H1 (cell line): ENCODE measurements around the gene CD300A. TPM values are rescaled to one million over a fixed set of nuclear protein-coding genes. Genes with fewer than 3 reads are reported as not detected.
A peak's percentile ranks its signal among the peaks of the same experiment; 100 is the strongest.

Source experiments
- CTCF ChIA-PET: fragments of 300-600 bp; sonication (Branson Sonifier 250); formaldehyde crosslinking; loops from one replicate; lab custom pipeline; 2021; ENCODE audit not compliant: partially characterized antibody; lab: Charles Lee
- POLR2A ChIA-PET: fragments of 300-600 bp; sonication (Branson Sonifier 250); formaldehyde crosslinking; loops from one replicate; lab custom pipeline; 2021; ENCODE audit warnings: inconsistent platforms; ENCODE audit not compliant: partially characterized antibody; lab: Charles Lee
- DNase-seq, 2 experiments: peaks; one replicate each; pipeline versions ENCODE4 v3.0.0 to v3.0.0-alpha.2; 2010 to 2022; ENCODE audit warnings: low spot score in 2 of 2, low read depth in 1 of 2, mixed read lengths in 1 of 2
- FAIRE-seq: peaks from 2 replicates; lab custom pipeline; 2011; peaks lifted over from hg19 to GRCh38; lab: Jason Lieb, UNC
- H2AFZ ChIP-seq: 2 replicates; pipeline ENCODE4 v1.8.1; 2012; ENCODE audit warnings: low read length, inconsistent platforms
- H2AK5ac ChIP-seq: 2 replicates; pipeline ENCODE4 v1.6.1; 2013; ENCODE audit warnings: low read depth, low read length
- H2BK120ac ChIP-seq: replicated peaks from 2 replicates; pipeline ENCODE3; 2013; ENCODE audit warnings: low read depth, low read length, inconsistent platforms
- H2BK12ac ChIP-seq: 2 replicates; pipeline ENCODE4 v1.6.1; 2013; ENCODE audit warnings: low read depth, low read length
- H2BK15ac ChIP-seq: 2 replicates; pipeline ENCODE4 v1.6.1; 2013; ENCODE audit warnings: low read length
- H2BK20ac ChIP-seq: 2 replicates; pipeline ENCODE4 v1.6.1; 2013; ENCODE audit warnings: low read length
- H2BK5ac ChIP-seq: 2 replicates; pipeline ENCODE4 v1.6.1; 2013; ENCODE audit warnings: low read depth, low read length
- H3K14ac ChIP-seq: 2 replicates; pipeline ENCODE4 v1.6.1; 2013; ENCODE audit warnings: inconsistent platforms; ENCODE audit not compliant: insufficient read length
- H3K18ac ChIP-seq: 2 replicates; pipeline ENCODE4 v1.6.1; 2013; ENCODE audit warnings: low read length; ENCODE audit errors: extremely low read depth
- H3K23ac ChIP-seq: 2 replicates; pipeline ENCODE4 v1.6.1; 2013; ENCODE audit warnings: inconsistent platforms; ENCODE audit not compliant: insufficient read length
- H3K23me2 ChIP-seq: 2 replicates; pipeline ENCODE4 v1.6.1; 2013; ENCODE audit warnings: low read depth, low read length
- H3K27ac ChIP-seq: 2 replicates; pipeline ENCODE4 v1.6.1; 2011; ENCODE audit warnings: low read depth, low read length, inconsistent platforms
- H3K27me3 ChIP-seq, 4 experiments: replicated peaks in 1 of 4; 1 replicate in 1 of 4; 2 replicates in 3 of 4; pipeline versions ENCODE4 v1.6.1 to v1.8.1; 2011 to 2013; ENCODE audit warnings: low read length in 3 of 4, mild to moderate bottlenecking in 3 of 4, inconsistent platforms in 2 of 4, mixed read lengths in 2 of 4, moderate library complexity in 1 of 4; ENCODE audit not compliant: control insufficient read depth in 3 of 4, insufficient read depth in 3 of 4; ENCODE audit errors: extremely low read depth in 1 of 4
- H3K36me3 ChIP-seq, 4 experiments: 2 replicates each; pipeline versions ENCODE4 v1.6.1 to v1.8.1; 2011 to 2013; ENCODE audit warnings: mild to moderate bottlenecking in 4 of 4, low read length in 3 of 4, moderate library complexity in 2 of 4, control low read depth in 1 of 4, inconsistent platforms in 1 of 4; ENCODE audit not compliant: insufficient read depth in 4 of 4, control insufficient read depth in 2 of 4
- H3K4ac ChIP-seq: replicated peaks from 2 replicates; pipeline ENCODE3; 2013; ENCODE audit warnings: low read length, low read depth, mixed read lengths, inconsistent platforms; ENCODE audit not compliant: insufficient read length
- H3K4me1 ChIP-seq, 4 experiments: replicated peaks in 1 of 4; 1 replicate in 1 of 4; 2 replicates in 3 of 4; pipeline versions ENCODE4 v1.6.1 to v1.8.1; 2011 to 2013; ENCODE audit warnings: low read length in 3 of 4, inconsistent platforms in 2 of 4, mixed read lengths in 1 of 4; ENCODE audit not compliant: insufficient read depth in 4 of 4, control insufficient read depth in 3 of 4
- H3K4me2 ChIP-seq, 2 experiments: 2 replicates each; pipeline versions ENCODE4 v1.6.1 to v1.8.1; 2011 to 2013; ENCODE audit warnings: low read depth in 2 of 2, low read length in 2 of 2, control low read depth in 1 of 2, inconsistent platforms in 1 of 2, mild to moderate bottlenecking in 1 of 2; ENCODE audit not compliant: insufficient read depth in 1 of 2
- H3K4me3 ChIP-seq, 4 experiments: fragments of 200-600, 300-600 bp in 1 of 4; sonication (generic), shearing (Covaris generic), sonication (Bioruptor Twin) in 1 of 4; 2 replicates each; pipeline versions ENCODE4 v1.5.1 to v1.8.1; 2011 to 2016; ENCODE audit warnings: low read length in 4 of 4, low read depth in 3 of 4, control low read depth in 2 of 4, inconsistent platforms in 2 of 4, mild to moderate bottlenecking in 2 of 4, mixed read lengths in 1 of 4, moderate library complexity in 1 of 4; ENCODE audit not compliant: insufficient read depth in 2 of 4; ENCODE audit errors: extremely low read depth in 1 of 4
- H3K56ac ChIP-seq: replicated peaks from 2 replicates; pipeline ENCODE3; 2013; ENCODE audit warnings: low read depth, mild to moderate bottlenecking, mixed read lengths, low read length, inconsistent platforms; ENCODE audit not compliant: insufficient read length
- H3K79me1 ChIP-seq: 2 replicates; pipeline ENCODE4 v1.6.1; 2013; ENCODE audit warnings: low read depth, low read length, control low read depth
- H3K79me2 ChIP-seq, 2 experiments: 2 replicates each; pipeline versions ENCODE4 v1.6.1 to v1.8.1; 2012 to 2013; ENCODE audit warnings: low read length in 2 of 2, mild to moderate bottlenecking in 2 of 2, inconsistent platforms in 1 of 2; ENCODE audit not compliant: insufficient read depth in 2 of 2, control insufficient read depth in 1 of 2
- H3K9ac ChIP-seq, 4 experiments: replicated peaks in 1 of 4; 1 replicate in 1 of 4; 2 replicates in 3 of 4; pipeline versions ENCODE4 v1.6.1 to v1.8.1; 2011 to 2013; ENCODE audit warnings: low read depth in 3 of 4, low read length in 3 of 4, control low read depth in 2 of 4, mild to moderate bottlenecking in 2 of 4, moderate library complexity in 2 of 4, inconsistent platforms in 1 of 4; ENCODE audit errors: extremely low read depth in 1 of 4
- H3K9me3 ChIP-seq, 2 experiments: 2 replicates each; pipeline versions ENCODE4 v1.6.1 to v1.8.1; 2012 to 2013; ENCODE audit warnings: mild to moderate bottlenecking in 2 of 2, moderate library complexity in 2 of 2, control low read depth in 1 of 2, inconsistent platforms in 1 of 2, low read depth in 1 of 2, low read length in 1 of 2, mixed read lengths in 1 of 2; ENCODE audit not compliant: insufficient read depth in 2 of 2
- H4K20me1 ChIP-seq, 2 experiments: replicated peaks in 1 of 2; 2 replicates each; pipeline versions ENCODE3 to v1.8.1; 2011 to 2013; ENCODE audit warnings: inconsistent platforms in 2 of 2, low read length in 2 of 2, mild to moderate bottlenecking in 1 of 2; ENCODE audit not compliant: insufficient read depth in 2 of 2, control insufficient read depth in 1 of 2
- H4K5ac ChIP-seq: 2 replicates; pipeline ENCODE4 v1.6.1; 2013; ENCODE audit warnings: low read length, low read depth, mixed read lengths, inconsistent platforms; ENCODE audit not compliant: insufficient read length
- H4K8ac ChIP-seq: 2 replicates; pipeline ENCODE4 v1.8.0; 2013; ENCODE audit warnings: mild to moderate bottlenecking, moderate library complexity, low read length, inconsistent platforms; ENCODE audit not compliant: insufficient read depth; ENCODE audit errors: extremely low read depth
- H4K91ac ChIP-seq: replicated peaks from 2 replicates; pipeline ENCODE3; 2013; ENCODE audit warnings: low read length, mixed read lengths, inconsistent platforms; ENCODE audit not compliant: insufficient read length
- RBBP5 ChIP-seq: IDR thresholded peaks from 2 replicates; pipeline ENCODE4 v1.7.1; 2012; ENCODE audit warnings: low read depth, mild to moderate bottlenecking, inconsistent platforms, low read length, moderate library complexity, borderline replicate concordance
- USF2 ChIP-seq: IDR thresholded peaks from 2 replicates; pipeline ENCODE4 v1.6.1; 2011; ENCODE audit warnings: low read length, improper control_type of control experiment
- WGBS, 2 experiments: shearing (Covaris generic) in 1 of 2; methylation state at CpG; one replicate each; pipeline versions ENCODE4 v1.1.6 to v1.1.7; 2013 to 2015; ENCODE audit warnings: low lambda C conversion rate in 2 of 2, mixed read lengths in 2 of 2, inconsistent platforms in 1 of 2, low coverage in 1 of 2, missing lambda C conversion rate in 1 of 2; ENCODE audit not compliant: insufficient replicate concordance in 2 of 2, insufficient coverage in 1 of 2, insufficient read length in 1 of 2; ENCODE audit errors: extremely low coverage in 1 of 2, missing lambda C conversion rate in 1 of 2; 5-methylcytosine and 5-hydroxymethylcytosine counted together
- polyA plus RNA-seq, 7 experiments: library from polyadenylated mRNA; depleted of rRNA in 3 of 7; stranded (reverse) in 5 of 7; unstranded in 2 of 7; fragments of >200 nt in 5 of 7; fragments of 200-250 nt in 2 of 7; gene quantifications; 1 replicate in 5 of 7; 2 replicates in 1 of 7; 4 replicates in 1 of 7; pipeline versions ENCODE4 v1.2.1 to v1.2.3, GENCODE V29; 2011 to 2013; ENCODE audit warnings: missing spikeins in 2 of 7, mixed read lengths in 2 of 7
- total RNA-seq: library from RNA; stranded (reverse); fragmentation: NEBNext Ultra II Directional; extraction: Animal tissue kit (Norgen Biotek cat#: 25700); gene quantifications from 2 replicates; pipeline ENCODE4 v1.2.1, GENCODE V29; 2021

Gene CD300A
- total and polyA plus RNA-seq, 2 of the 8 experiments (the other 6 are each of a cell fraction or from before 2014, with no cell fraction given) = 0.52 to 1.3 TPM

DNA sequence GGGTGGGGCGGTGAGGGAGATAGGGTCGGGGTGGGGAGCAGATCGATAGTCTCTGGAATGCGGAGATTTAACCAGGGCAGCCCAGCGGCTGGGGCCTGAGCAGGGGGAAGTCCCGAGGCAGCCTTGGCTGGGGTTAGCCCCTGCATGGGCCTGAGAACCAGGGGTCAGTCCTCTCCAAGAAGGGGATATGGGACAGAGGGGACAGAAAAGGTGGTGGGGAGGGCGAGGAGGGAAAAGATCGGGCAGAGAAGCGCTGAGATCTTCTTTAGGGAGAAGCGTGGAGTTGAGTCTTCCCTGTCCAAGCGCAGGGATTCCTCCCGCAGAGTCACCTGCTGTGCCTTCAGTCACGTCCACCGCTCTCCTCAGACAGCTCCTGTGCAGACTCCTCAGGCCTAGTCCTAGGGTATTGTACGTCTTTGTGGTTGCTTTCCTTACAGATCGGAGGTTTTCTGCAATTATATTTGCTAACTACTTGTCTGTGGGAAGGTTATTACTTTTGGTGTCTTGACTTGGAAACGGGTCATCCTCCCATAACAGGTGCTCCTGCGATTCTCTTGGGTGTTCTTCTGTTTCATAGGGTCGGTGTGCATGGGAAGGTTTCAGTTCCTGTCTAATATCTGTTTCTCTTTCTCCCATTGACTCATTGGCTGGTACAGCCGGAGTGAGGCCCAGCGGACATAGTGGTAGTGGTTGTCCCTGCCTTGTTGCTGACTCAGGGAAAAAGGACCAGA is 952 bp downstream of the CD300A start:
- Histone ChIP-seq H3K18ac (no peak overlapping the region), H3K79me2 (no peaks in the 10 kb centered on the region), H3K23me2 (peaks cover 26% of the 10 kb centered on the region), H4K20me1 (peaks cover 0 to 8% of the 10 kb centered on the region in 2 experiments), H2BK120ac (no peak overlapping the region), H3K14ac (no peak overlapping the region), H3K4ac (no peak overlapping the region), H3K23ac (no peak overlapping the region), H3K79me1 (no peaks in the 10 kb centered on the region), H2BK15ac (no peak overlapping the region), H3K4me1 (peaks cover 0 to 9% (median 2%) of the 10 kb centered on the region in 4 experiments; a peak in 2 of 7 replicates), H3K9me3 (no peaks in the 10 kb centered on the region), H3K36me3 (no peaks in the 10 kb centered on the region), H4K8ac (no peak overlapping the region; the same call in 1 of the 2 replicates), H3K56ac (no peak overlapping the region), H2BK20ac (no peak overlapping the region), H4K91ac (no peak overlapping the region), H2BK5ac (no peak overlapping the region), H3K4me3 (peak overlapping the region; percentile 27 to 68 (median 39); a peak in 7 of 8 replicates), H2AFZ (peak overlapping the region; percentile 87; the same call in 1 of the 2 replicates), H3K27me3 (peaks cover 3 to 25% (median 22%) of the 10 kb centered on the region in 4 experiments), H3K9ac (no peak overlapping the region), H2BK12ac (no peak overlapping the region), H3K4me2 (peak overlapping the region; percentile 79 to 94), H2AK5ac (no peak overlapping the region), H3K27ac (no peak overlapping the region), H4K5ac (no peak overlapping the region)
- DNase-seq (no peak), FAIRE-seq (no peak)
- CTCF ChIA-PET = interaction anchor here (1.8 to 4.1 kb wide), 4 partner anchors 10 to 99 kb away, joined by 5 to 19 read pairs (median 10); no protein-coding TSS in a partner anchor
- POLR2A ChIA-PET = interaction anchor here (0.7 kb wide), 1 partner anchor 34 kb away, joined by 3 read pairs; no protein-coding TSS in a partner anchor
- TF ChIP-seq RBBP5 = 0 out of 2 replicates have a peak, but pooled peaks have one; percentile 1
- no peak for TF ChIP-seq USF2
- 49% methylated on average over 17 of the region's 21 CpGs; no CpG with 5 or more reads in 1 of the 2 experiments for WGBS, 2 experiments
